ENCODE results near the gene CARM1.

DNA sequence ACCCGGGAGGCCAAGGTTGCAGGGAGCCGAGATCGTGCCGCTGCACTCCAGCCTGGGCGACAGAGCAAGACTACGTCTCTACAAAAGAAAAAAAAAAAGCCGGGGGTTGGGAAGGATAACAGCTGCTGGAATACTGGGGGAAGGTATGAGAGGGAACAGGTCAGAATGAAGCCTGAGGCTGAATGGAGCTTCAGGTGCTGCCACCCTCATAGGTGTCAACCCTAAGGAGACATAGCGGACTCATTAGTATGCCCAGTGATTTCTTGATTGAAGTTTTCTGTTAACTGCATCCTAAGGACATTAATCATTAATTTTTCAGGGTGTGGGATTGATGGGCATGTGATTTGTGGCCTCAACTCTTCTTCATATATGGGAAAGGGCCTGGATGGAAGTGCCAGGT, 95.5 kb downstream of the CARM1 start:
- TF ChIP-seq, protein P1, sequence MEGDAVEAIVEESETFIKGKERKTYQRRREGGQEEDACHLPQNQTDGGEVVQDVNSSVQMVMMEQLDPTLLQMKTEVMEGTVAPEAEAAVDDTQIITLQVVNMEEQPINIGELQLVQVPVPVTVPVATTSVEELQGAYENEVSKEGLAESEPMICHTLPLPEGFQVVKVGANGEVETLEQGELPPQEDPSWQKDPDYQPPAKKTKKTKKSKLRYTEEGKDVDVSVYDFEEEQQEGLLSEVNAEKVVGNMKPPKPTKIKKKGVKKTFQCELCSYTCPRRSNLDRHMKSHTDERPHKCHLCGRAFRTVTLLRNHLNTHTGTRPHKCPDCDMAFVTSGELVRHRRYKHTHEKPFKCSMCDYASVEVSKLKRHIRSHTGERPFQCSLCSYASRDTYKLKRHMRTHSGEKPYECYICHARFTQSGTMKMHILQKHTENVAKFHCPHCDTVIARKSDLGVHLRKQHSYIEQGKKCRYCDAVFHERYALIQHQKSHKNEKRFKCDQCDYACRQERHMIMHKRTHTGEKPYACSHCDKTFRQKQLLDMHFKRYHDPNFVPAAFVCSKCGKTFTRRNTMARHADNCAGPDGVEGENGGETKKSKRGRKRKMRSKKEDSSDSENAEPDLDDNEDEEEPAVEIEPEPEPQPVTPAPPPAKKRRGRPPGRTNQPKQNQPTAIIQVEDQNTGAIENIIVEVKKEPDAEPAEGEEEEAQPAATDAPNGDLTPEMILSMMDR (IDR thresholded peaks at IDR 0.05), result no peak
- TF ChIP-seq EZH2 (IDR thresholded peaks at IDR 0.05) (no peak), EZH2phosphoT487 (IDR thresholded peaks at IDR 0.05) (no peak)
